ENCODE data around the gene FBXO44.

GRCh38 chr1:11606775-11607174, 47.9 kb upstream of the FBXO44 start:
- TF ChIP-seq CTCF (IDR thresholded peaks at IDR 0.05; ENCODE audit: borderline replicate concordance, extremely low read depth, low read length, poor library complexity, severe bottlenecking): no peak
- no peak for TF ChIP-seq EZH2 (IDR thresholded peaks at IDR 0.05; ENCODE audit: borderline replicate concordance, low read depth, low read length, severe bottlenecking)
